ENCODE measurements around the gene BICC1.

DNA sequence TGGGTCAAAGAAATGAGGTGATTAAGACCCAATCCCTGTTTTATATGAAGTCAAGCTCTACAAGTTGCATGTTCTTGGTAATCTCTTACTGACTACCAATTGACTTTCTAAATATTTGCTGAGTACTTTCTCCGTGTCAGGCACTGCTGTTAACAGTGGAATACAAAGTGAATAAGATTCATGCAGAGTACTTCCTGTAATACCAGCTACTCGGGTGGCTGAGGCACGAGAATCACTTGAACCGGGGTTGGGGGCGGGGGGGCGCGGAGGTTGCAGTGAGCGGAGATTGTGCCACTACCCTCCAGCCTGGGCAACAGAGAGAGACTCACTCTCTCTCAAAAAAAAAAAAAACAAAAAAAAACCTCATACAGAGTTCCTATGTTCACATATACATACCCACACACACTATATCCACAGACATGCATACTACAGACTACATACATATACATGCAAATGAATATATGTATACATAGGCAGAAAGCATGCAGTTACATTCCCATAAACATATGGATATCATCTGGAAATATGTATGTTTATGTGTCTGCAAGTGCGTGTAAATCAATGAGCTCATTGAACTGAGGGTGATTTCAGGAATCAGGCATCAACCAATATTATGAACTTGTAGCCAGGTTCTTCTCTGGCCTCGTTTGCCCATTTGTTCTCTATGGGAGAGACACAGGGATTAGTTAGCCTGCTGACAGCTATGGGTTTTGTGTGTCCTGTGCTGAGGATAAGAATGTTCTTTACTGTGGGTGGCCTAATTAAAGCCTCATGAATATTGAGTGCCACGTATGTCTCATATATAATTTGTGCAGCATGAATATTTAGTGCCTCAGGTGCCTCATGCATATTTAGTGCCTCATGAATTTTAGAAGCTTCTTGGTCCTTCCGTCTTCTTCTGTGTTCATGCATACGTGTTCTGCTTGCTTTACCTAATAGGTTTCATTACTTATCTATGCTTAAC, 73.9 kb downstream of the BICC1 start:
- TF ChIP-seq, protein P1, sequence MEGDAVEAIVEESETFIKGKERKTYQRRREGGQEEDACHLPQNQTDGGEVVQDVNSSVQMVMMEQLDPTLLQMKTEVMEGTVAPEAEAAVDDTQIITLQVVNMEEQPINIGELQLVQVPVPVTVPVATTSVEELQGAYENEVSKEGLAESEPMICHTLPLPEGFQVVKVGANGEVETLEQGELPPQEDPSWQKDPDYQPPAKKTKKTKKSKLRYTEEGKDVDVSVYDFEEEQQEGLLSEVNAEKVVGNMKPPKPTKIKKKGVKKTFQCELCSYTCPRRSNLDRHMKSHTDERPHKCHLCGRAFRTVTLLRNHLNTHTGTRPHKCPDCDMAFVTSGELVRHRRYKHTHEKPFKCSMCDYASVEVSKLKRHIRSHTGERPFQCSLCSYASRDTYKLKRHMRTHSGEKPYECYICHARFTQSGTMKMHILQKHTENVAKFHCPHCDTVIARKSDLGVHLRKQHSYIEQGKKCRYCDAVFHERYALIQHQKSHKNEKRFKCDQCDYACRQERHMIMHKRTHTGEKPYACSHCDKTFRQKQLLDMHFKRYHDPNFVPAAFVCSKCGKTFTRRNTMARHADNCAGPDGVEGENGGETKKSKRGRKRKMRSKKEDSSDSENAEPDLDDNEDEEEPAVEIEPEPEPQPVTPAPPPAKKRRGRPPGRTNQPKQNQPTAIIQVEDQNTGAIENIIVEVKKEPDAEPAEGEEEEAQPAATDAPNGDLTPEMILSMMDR (IDR thresholded peaks at IDR 0.05): no peak
- TF ChIP-seq EZH2 (IDR thresholded peaks at IDR 0.05; ENCODE audit: borderline replicate concordance, insufficient read depth, low read depth, low read length, poor library complexity, severe bottlenecking): no peak

All from B cell (primary cell).